ENCODE results near the gene IMPDH1.

DNA sequence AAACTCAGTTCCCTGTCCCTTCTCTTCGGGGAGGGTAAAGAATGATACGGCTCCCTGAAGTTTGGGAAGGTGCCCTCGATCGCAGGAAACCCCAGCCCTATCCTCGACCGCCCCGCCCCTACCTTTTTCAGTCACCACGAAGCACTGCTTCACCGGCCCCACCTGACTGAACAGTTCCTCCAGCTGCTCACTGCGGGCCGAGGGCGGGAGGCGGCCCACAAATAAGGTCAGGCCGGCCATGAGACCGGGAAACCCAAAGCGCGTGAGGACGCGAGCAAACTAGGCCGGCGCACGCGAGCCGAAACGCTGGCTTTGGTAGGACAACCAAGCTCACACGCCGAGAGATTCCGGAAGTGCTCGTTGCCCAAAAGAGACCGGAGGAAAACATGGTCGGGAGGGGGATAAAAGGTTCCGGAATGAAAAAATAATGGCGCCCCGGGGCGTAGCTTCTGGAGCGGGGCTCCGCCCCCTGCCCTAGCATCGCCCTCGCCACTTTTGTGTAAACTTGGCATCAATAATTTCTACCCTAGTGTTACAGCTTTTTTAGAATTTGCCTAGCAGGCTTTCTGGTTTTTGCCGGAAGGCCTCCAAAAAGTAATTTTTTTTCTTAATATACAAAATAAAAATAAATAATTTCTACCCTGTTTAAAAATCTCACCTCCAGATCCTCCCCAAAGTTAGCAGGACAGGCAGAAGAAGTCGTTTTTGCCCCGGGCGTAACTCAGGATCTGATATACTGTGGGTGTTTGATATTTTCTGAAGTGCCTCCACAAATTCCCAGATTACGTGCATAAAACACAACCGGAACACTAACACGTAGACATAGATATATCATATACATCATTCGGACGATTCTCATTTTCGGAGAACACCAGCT lies 66.0 kb downstream of the IMPDH1 start, which contains the start of gene RBM28:
- TF ChIP-seq POLR2A (IDR thresholded peaks at IDR 0.05) (peak in 1 of 2 donors; percentile 29), EP300 (IDR thresholded peaks at IDR 0.05) (no peak), POLR2AphosphoS5 (IDR thresholded peaks at IDR 0.05) (peak in 2 of 3 donors; percentile 41 to 94)
- TF ChIP-seq, protein P1, sequence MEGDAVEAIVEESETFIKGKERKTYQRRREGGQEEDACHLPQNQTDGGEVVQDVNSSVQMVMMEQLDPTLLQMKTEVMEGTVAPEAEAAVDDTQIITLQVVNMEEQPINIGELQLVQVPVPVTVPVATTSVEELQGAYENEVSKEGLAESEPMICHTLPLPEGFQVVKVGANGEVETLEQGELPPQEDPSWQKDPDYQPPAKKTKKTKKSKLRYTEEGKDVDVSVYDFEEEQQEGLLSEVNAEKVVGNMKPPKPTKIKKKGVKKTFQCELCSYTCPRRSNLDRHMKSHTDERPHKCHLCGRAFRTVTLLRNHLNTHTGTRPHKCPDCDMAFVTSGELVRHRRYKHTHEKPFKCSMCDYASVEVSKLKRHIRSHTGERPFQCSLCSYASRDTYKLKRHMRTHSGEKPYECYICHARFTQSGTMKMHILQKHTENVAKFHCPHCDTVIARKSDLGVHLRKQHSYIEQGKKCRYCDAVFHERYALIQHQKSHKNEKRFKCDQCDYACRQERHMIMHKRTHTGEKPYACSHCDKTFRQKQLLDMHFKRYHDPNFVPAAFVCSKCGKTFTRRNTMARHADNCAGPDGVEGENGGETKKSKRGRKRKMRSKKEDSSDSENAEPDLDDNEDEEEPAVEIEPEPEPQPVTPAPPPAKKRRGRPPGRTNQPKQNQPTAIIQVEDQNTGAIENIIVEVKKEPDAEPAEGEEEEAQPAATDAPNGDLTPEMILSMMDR (IDR thresholded peaks at IDR 0.05), result no peak

All from suprapubic skin (tissue), 4 donors.